ENCODE measurements around the gene CACNG4. TPM values are rescaled to one million over a fixed set of nuclear protein-coding genes. Genes with fewer than 3 reads are reported as not detected.

Gene CACNG4
- total and polyA plus RNA-seq, 2 of the 4 experiments (the other 2 are of a cell fraction), result under 0.01 to 0.53 TPM

DNA sequence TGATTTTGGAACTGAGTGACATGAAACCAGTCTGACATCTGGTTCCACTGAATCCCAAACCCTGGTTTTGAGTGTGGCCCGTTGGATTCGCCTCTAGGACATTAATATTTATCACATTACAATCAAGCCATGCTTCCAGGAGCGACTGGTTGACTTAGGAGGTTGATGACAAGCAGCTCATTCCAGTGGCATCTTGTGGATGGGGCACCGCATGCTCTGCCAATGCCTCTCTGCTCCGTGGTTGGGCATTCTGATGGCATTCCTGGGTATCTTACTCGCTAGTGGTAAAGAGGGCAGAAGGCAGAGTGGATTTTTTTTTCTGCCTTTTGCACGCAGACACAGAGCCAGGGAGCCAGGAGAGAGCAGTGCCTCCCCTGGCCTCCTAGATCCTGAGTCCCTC lies 31.4 kb downstream of the CACNG4 start:
- Histone ChIP-seq H2BK5ac (ENCODE audit: low read depth, low read length, poor library complexity, severe bottlenecking) (no peak overlapping the region), H3K14ac (replicated peaks; ENCODE audit: low read depth, low read length) (no peak overlapping the region), H4K20me1 (ENCODE audit: insufficient read depth, low read length) (no peaks in the 10 kb centered on the region), H2BK120ac (ENCODE audit: low read depth, low read length) (no peak overlapping the region), H2AK9ac (replicated peaks; ENCODE audit: low read depth, low read length, poor library complexity) (no peak overlapping the region), H3K4me2 (ENCODE audit: low read depth, low read length) (no peak overlapping the region), H3K23ac (ENCODE audit: low read depth, low read length) (no peak overlapping the region), H3K27ac (ENCODE audit: insufficient read depth, low read length) (no peak overlapping the region), H3K56ac (ENCODE audit: extremely low read depth, insufficient read depth, low read length) (no peak overlapping the region), H3K18ac (ENCODE audit: low read depth, low read length) (no peak overlapping the region), H2AFZ (replicated peaks; ENCODE audit: low read length, poor library complexity) (no peak overlapping the region), H3K4me1 (ENCODE audit: control insufficient read depth, insufficient read depth, low read length) (no peaks in the 10 kb centered on the region), H3K4me3 (ENCODE audit: insufficient read depth, low read depth, low read length) (no peak overlapping the region), H2BK20ac (ENCODE audit: low read depth, low read length) (no peak overlapping the region), H3K36me3 (ENCODE audit: control insufficient read depth, insufficient read depth, low read length) (no peaks in the 10 kb centered on the region), H3K27me3 (ENCODE audit: control insufficient read depth, insufficient read depth, low read length) (peaks cover 28% of the 10 kb centered on the region), H3K4ac (ENCODE audit: low read depth, low read length) (no peak overlapping the region), H2AK5ac (ENCODE audit: low read depth, low read length) (no peak overlapping the region), H4K5ac (ENCODE audit: low read depth, low read length) (no peak overlapping the region), H4K91ac (ENCODE audit: insufficient read depth, low read depth, low read length) (no peak overlapping the region), H3K79me1 (ENCODE audit: low read depth in 1 of 2, low read length in 2 of 2) (no peaks in the 10 kb centered on the region), H3K9me1 (ENCODE audit: insufficient read depth, low read length) (no peaks in the 10 kb centered on the region), H4K8ac (ENCODE audit: low read depth in 2 of 2, low read length in 2 of 2) (no peak overlapping the region), H3K9me3 (ENCODE audit: control insufficient read depth, insufficient read depth, low read length) (no peaks in the 10 kb centered on the region), H2BK15ac (ENCODE audit: low read depth, low read length) (no peak overlapping the region), H3K9ac (ENCODE audit: low read depth, low read length) (no peak overlapping the region)
- ATAC-seq (ENCODE audit: low read depth) (no peak), DNase-seq (no peak)
- CTCF ChIA-PET, result no interaction called here
- in situ Hi-C loops (cut with MboI; ENCODE audit: low sequenced_read_pairs), result no loop called here
- intact Hi-C loops (cut with micrococcal nuclease), result no loop called here
- TF ChIP-seq NFE2L2 (IDR thresholded peaks at IDR 0.05; ENCODE audit: low read depth, low read length) (no peak), BHLHE40 (IDR thresholded peaks at IDR 0.05; ENCODE audit: low read depth, low read length) (no peak), MAFK (IDR thresholded peaks at IDR 0.05; ENCODE audit: low read depth, low read length) (no peak), POLR2A (IDR thresholded peaks at IDR 0.05; ENCODE audit: low read depth, low read length) (no peak), RFX5 (IDR thresholded peaks at IDR 0.05; ENCODE audit: low read depth, low read length) (no peak), MXI1 (IDR thresholded peaks at IDR 0.05; ENCODE audit: borderline replicate concordance, low read depth, low read length) (no peak), RAD21 (IDR thresholded peaks at IDR 0.05; ENCODE audit: low read length) (no peak), CHD1 (IDR thresholded peaks at IDR 0.05; ENCODE audit: low read depth, low read length) (no peak), RCOR1 (IDR thresholded peaks at IDR 0.05; ENCODE audit: insufficient replicate concordance, low read length) (no peak), SMC3 (IDR thresholded peaks at IDR 0.05; ENCODE audit: low read depth, low read length) (no peak), FOS (IDR thresholded peaks at IDR 0.05; ENCODE audit: low read depth, low read length) (no peak), CEBPB (IDR thresholded peaks at IDR 0.05; ENCODE audit: low read depth, low read length) (no peak), MAZ (IDR thresholded peaks at IDR 0.05; ENCODE audit: borderline replicate concordance, low read depth, low read length) (no peak)
- TF ChIP-seq, protein P1, sequence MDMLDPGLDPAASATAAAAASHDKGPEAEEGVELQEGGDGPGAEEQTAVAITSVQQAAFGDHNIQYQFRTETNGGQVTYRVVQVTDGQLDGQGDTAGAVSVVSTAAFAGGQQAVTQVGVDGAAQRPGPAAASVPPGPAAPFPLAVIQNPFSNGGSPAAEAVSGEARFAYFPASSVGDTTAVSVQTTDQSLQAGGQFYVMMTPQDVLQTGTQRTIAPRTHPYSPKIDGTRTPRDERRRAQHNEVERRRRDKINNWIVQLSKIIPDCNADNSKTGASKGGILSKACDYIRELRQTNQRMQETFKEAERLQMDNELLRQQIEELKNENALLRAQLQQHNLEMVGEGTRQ (IDR thresholded peaks at IDR 0.05; ENCODE audit: low read depth, low read length), result no peak
- TF ChIP-seq, protein P2, sequence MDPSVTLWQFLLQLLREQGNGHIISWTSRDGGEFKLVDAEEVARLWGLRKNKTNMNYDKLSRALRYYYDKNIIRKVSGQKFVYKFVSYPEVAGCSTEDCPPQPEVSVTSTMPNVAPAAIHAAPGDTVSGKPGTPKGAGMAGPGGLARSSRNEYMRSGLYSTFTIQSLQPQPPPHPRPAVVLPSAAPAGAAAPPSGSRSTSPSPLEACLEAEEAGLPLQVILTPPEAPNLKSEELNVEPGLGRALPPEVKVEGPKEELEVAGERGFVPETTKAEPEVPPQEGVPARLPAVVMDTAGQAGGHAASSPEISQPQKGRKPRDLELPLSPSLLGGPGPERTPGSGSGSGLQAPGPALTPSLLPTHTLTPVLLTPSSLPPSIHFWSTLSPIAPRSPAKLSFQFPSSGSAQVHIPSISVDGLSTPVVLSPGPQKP (IDR thresholded peaks at IDR 0.05; ENCODE audit: borderline replicate concordance, low read depth, low read length), result no peak
- TF ChIP-seq, protein P3, sequence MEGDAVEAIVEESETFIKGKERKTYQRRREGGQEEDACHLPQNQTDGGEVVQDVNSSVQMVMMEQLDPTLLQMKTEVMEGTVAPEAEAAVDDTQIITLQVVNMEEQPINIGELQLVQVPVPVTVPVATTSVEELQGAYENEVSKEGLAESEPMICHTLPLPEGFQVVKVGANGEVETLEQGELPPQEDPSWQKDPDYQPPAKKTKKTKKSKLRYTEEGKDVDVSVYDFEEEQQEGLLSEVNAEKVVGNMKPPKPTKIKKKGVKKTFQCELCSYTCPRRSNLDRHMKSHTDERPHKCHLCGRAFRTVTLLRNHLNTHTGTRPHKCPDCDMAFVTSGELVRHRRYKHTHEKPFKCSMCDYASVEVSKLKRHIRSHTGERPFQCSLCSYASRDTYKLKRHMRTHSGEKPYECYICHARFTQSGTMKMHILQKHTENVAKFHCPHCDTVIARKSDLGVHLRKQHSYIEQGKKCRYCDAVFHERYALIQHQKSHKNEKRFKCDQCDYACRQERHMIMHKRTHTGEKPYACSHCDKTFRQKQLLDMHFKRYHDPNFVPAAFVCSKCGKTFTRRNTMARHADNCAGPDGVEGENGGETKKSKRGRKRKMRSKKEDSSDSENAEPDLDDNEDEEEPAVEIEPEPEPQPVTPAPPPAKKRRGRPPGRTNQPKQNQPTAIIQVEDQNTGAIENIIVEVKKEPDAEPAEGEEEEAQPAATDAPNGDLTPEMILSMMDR (conservative IDR thresholded peaks at IDR 0.05; ENCODE audit: low read depth, low read length), result no peak
- POLR2A ChIA-PET (ENCODE audit: unreplicated experiment), result no interaction called here
- 65% methylated on average over 2 of the region's 7 CpGs; no CpG with 5 or more reads in 1 of the 2 experiments for WGBS, 2 experiments (ENCODE audit: extremely low coverage in 2 of 2, insufficient read length in 1 of 2)
- no TSS peak for BruUV-seq (replicated peaks)
- dilution Hi-C loops (cut with HindIII; ENCODE audit: low sequenced_read_pairs, unreplicated experiment), result no loop called here

Measured in IMR-90 (cell line).